Heart right ventricle (tissue), 16 donors: ENCODE data around the gene LSS. TPM values are rescaled to one million over a fixed set of nuclear protein-coding genes. Genes with fewer than 3 reads are reported as not detected.
A peak's percentile ranks its signal among the peaks of the same experiment; 100 is the strongest.

Experiments used
- ATAC-seq, 8 donors: fragments of 200-7000 bp; cut with Tn5 transposase; one replicate each; pipeline ENCODE4 v1.9.1; 2020; ENCODE audit warnings: mild to moderate bottlenecking in 8 of 8, moderate library complexity in 8 of 8, moderate number of reproducible peaks in 1 of 8
- DNase-seq, 2 donors: peaks; one replicate each; pipeline ENCODE4 v3.0.0-alpha.2; 2020
- H3K27ac ChIP-seq, 10 donors: fragments of 200-600 bp; sonication (generic) in 2 of 10; one replicate each; pipeline versions ENCODE4 v1.5.0 to v1.8.0; 2020 to 2022; ENCODE audit warnings: mild to moderate bottlenecking in 3 of 10
- H3K27me3 ChIP-seq, 7 donors: fragments of 200-600 bp; one replicate each; pipeline ENCODE4 v1.8.0; 2021 to 2022; ENCODE audit warnings: mild to moderate bottlenecking in 2 of 7
- H3K36me3 ChIP-seq, 9 donors: fragments of 200-600 bp; sonication (generic) in 1 of 9; one replicate each; pipeline versions ENCODE4 v1.5.0 to v1.8.0; 2020 to 2022; ENCODE audit warnings: mild to moderate bottlenecking in 2 of 9
- H3K4me1 ChIP-seq, 9 donors: fragments of 200-600 bp; sonication (generic) in 1 of 9; one replicate each; pipeline versions ENCODE4 v1.5.0 to v1.8.0; 2020 to 2022; ENCODE audit warnings: mild to moderate bottlenecking in 4 of 9
- H3K4me3 ChIP-seq, 10 donors: fragments of 200-600 bp; sonication (generic) in 2 of 10; one replicate each; pipeline versions ENCODE4 v1.5.0 to v1.8.0; 2020 to 2022; ENCODE audit warnings: mild to moderate bottlenecking in 7 of 10, moderate library complexity in 2 of 10
- H3K9me3 ChIP-seq, 11 donors: fragments of 200-600 bp in 10 of 11; sonication (generic) in 2 of 11; one replicate each; pipeline versions ENCODE4 v1.5.0 to v1.8.0; 2013 to 2022; ENCODE audit warnings: mild to moderate bottlenecking in 2 of 11, control low read depth in 1 of 11, moderate library complexity in 1 of 11
- WGBS, 2 donors: extraction: QIAGEN DNeasy Blood & Tissue Kit; methylation state at CpG; one replicate each; pipeline ENCODE4 v1.1.7; 2013; ENCODE audit warnings: inconsistent platforms in 1 of 2; 5-methylcytosine and 5-hydroxymethylcytosine counted together
- intact Hi-C, 10 donors: fragments of 100-400 bp; cut with DNase I; formaldehyde crosslinking; loops; one replicate each; pipeline versions ENCODE4 v1.11.1 to v1.14.2; 2022
- polyA plus RNA-seq, 2 donors: library from polyadenylated mRNA; stranded (reverse); fragments of 200-250 nt; gene quantifications; one replicate each; pipeline ENCODE4 v1.2.3, GENCODE V29; 2013
- total RNA-seq, 10 donors: library from RNA; stranded (reverse); fragmentation: NEBNext Ultra II Directional in 3 of 10; extraction: Animal tissue kit (Norgen Biotek cat#: 25700) in 3 of 10; gene quantifications; one replicate each; pipeline versions ENCODE4 v1.2.1 to v1.2.4, GENCODE V29; 2021 to 2023
- TF ChIP-seq, protein P1 (sequence below), 9 donors: fragments of 200-600 bp; sonication (generic) in 2 of 9; IDR thresholded peaks; one replicate each; pipeline versions ENCODE4 v1.5.0 to v1.8.0; 2021 to 2022; ENCODE audit warnings: antibody characterized with exemption in 9 of 9, mild to moderate bottlenecking in 5 of 9, moderate library complexity in 1 of 9
- donor health status: Arrhythmogenic right ventricular cardiomyopathy.
- donor health status: ischemic (EF 13 %, LVEDD 7.1; RV severe dilation, severe dysfunction).
- donor health status: healthy with polysubstance abuse.
- donor health status: DM: no; HTN: yes; CAD: no.
- donor health status: DM: no; HTN: no; CAD: no.
- donor health status: ischemic (EF 25% LVEDD 6.9; RV normal size, moderate dysfunction).
- donor health status: ischemic (EF 25% LVEDD 5.7; RV mildly dilated, moderate dysfunction).
- donor health status: healthy.
- donor health status: DM: yes; HTN: yes; CAD: no.
- donor health status: Ischemic cardiomyopathy.
- donor health status: ischemic (EF 35%, LVEDD 5.7; RV mildly dilated, moderate dysfunction).
- donor health status: nonischemic (EF 11% LVEDD 7.7; RV severe dilation, severe dysfunction).
- donor health status: DM: yes; HTN: yes; CAD: no.
- donor health status: PGD.
- donor health status: ischemic (EF 29% LVEDD 5.4; RV normal size, mild dysfunction).
- donor health status: nonischemic (EF 23%, LVEDD 6.1; RV moderate dilation, normal function).

LSS gene
- total and polyA plus RNA-seq, 12 donors, result 22.5 to 74.7 (median 40.7) TPM

- Histone ChIP-seq H3K27me3 (no peaks in the 10 kb centered on the region), H3K36me3 (peaks cover 0 to 99% (median 30%) of the 10 kb centered on the region in 9 donors), H3K4me1 (peaks cover 0 to 7% (median 0%) of the 10 kb centered on the region in 9 donors), H3K4me3 (no peak overlapping the region), H3K9me3 (no peaks in the 10 kb centered on the region), H3K27ac (no peak overlapping the region)
- ATAC-seq, result no peak
- WGBS, 2 donors, result 92 to 93% methylated on average over 16 of the region's 16 CpGs
- DNase-seq, result no peak
- intact Hi-C loops, result loop anchor here in 2 of 10 donors (10.0 kb wide), 1 partner anchor 56 kb away; the partner anchor contains the start of gene FTCD (in 2 of the 2)
- TF ChIP-seq, protein P1, sequence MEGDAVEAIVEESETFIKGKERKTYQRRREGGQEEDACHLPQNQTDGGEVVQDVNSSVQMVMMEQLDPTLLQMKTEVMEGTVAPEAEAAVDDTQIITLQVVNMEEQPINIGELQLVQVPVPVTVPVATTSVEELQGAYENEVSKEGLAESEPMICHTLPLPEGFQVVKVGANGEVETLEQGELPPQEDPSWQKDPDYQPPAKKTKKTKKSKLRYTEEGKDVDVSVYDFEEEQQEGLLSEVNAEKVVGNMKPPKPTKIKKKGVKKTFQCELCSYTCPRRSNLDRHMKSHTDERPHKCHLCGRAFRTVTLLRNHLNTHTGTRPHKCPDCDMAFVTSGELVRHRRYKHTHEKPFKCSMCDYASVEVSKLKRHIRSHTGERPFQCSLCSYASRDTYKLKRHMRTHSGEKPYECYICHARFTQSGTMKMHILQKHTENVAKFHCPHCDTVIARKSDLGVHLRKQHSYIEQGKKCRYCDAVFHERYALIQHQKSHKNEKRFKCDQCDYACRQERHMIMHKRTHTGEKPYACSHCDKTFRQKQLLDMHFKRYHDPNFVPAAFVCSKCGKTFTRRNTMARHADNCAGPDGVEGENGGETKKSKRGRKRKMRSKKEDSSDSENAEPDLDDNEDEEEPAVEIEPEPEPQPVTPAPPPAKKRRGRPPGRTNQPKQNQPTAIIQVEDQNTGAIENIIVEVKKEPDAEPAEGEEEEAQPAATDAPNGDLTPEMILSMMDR (IDR thresholded peaks at IDR 0.05), result peak in 2 of 9 donors; percentile 6 to 10
These were observed 18.0 kb downstream of the LSS start for GRCh38 chr21:46210378-46211136.

DNA sequence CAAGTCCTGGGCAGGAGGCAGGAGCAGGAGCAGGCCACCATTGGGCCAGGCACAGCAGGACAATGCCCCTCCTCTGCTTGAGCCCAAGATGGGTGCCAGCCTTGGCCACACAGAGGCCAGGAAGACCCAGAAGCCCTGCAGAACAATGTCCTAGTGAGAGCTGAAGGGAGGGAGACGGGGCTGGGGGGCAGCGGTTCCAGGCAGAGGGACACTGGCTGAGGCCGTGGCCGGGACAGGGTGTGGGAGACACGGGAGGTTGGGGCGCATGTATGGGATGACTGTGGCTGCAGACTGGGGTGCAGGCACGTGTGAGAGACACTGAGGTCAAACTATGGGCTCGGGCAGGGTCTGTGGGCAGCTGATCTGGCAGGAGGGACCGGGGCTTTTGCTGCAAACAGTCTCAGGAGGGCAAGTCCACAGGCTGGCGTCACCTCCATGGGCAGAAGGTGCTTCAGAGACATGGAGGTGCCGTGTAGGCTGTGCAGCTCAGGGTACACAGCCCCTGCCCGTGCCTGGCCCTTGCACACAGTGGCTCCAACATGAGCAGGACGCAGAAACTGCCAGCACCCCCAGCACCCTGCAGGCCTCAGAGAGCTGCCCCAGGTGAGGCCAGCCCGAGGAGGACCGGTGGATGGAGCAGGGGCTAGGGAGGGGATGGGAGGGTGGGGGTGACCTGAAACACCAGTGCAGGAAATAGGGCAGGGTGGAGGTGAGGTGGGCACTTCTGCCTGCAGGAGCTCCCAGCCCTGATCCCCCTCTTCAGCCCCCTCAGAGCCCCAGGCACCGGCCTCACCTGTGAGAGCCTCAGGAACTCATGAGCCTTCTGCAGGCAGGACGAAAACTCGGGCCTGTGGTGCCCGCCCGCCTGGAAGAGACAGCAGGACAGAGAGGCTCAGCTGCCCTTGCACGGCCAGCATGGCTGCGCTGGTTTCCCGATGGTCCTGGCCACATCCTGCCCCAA, 19.5 kb downstream of the LSS start:
- intact Hi-C loops, result no loop called here
- WGBS, 2 donors, result 96% methylated on average over 23 of the region's 23 CpGs
- H3K27ac ChIP-seq, result no peak overlapping the region
- TF ChIP-seq, protein P1 (IDR thresholded peaks at IDR 0.05), result no peak
- peaks cover 0 to 99% (median 34%) of the 10 kb centered on the region in 9 donors for H3K36me3 ChIP-seq
- peaks cover 0 to 7% (median 0%) of the 10 kb centered on the region in 9 donors for H3K4me1 ChIP-seq
- no peaks in the 10 kb centered on the region for H3K9me3 ChIP-seq
- ATAC-seq, result no peak
- H3K4me3 ChIP-seq, result no peak overlapping the region
- DNase-seq, result no peak
- no peaks in the 10 kb centered on the region for H3K27me3 ChIP-seq

DNA sequence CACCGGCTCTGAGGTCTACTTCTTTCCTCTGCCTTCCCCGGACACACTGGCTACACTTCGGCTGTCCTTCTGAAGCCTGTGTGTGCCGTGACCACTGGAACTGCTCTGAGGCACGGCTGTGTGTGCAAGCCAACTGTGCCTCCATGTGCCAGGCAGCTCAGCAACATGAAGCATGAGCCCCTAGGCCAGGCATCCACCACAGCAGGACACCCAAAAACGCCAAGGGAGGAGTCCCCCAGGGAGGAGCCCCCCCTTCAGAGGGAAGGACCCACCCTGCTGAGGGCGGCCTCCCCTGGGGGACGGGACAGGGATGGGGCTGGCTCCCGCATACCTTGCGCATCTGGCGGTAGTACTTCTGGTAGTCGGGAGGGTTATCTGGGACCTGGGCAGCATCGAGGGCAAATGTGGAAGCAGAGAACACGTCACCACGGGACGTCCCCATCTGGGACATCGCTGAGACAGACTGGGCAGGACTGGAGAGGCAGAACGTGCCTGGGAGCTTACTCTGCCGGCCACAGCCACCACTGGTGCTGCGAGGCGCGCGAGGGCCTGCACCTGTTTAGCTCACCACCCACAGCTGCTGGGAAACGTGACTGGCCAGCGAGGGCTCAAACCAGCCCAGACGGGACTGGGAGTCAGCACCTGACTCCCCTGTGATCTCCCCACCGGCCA, 20.5 kb downstream of the LSS start:
- H3K36me3 ChIP-seq, result peaks cover 0 to 99% (median 37%) of the 10 kb centered on the region in 9 donors
- H3K9me3 ChIP-seq, result no peaks in the 10 kb centered on the region
- no peak overlapping the region for H3K27ac ChIP-seq
- TF ChIP-seq, protein P1 (IDR thresholded peaks at IDR 0.05), result no peak
- peaks cover 0 to 3% (median 0%) of the 10 kb centered on the region in 9 donors for H3K4me1 ChIP-seq
- DNase-seq (no peak), ATAC-seq (no peak)
- 92 to 93% methylated on average over 27 of the region's 27 CpGs for WGBS, 2 donors
- H3K4me3 ChIP-seq, result no peak overlapping the region
- H3K27me3 ChIP-seq, result no peaks in the 10 kb centered on the region
- intact Hi-C loops, result no loop called here
